Transverse colon (tissue), 4 donors: ENCODE results near the gene SNAP25.

ENCODE experiments used
- POLR2AphosphoS5 ChIP-seq, 3 donors: sonication (generic); formaldehyde crosslinking; IDR thresholded peaks; one replicate each; pipeline ENCODE4 v1.6.1; 2016; ENCODE audit warnings: antibody characterized with exemption in 3 of 3
- TF ChIP-seq, protein P1 (sequence below), 5 experiments: fragments of 200-600 bp in 3 of 5; fragments of 450-650 bp in 2 of 5; sonication (generic) in 3 of 5; IDR thresholded peaks; 1 replicate in 2 of 5; 2 replicates in 3 of 5; pipeline ENCODE4 v1.5.1; 2016 to 2017; ENCODE audit warnings: antibody characterized with exemption in 5 of 5, inconsistent platforms in 3 of 5, mild to moderate bottlenecking in 2 of 5, moderate library complexity in 1 of 5

DNA sequence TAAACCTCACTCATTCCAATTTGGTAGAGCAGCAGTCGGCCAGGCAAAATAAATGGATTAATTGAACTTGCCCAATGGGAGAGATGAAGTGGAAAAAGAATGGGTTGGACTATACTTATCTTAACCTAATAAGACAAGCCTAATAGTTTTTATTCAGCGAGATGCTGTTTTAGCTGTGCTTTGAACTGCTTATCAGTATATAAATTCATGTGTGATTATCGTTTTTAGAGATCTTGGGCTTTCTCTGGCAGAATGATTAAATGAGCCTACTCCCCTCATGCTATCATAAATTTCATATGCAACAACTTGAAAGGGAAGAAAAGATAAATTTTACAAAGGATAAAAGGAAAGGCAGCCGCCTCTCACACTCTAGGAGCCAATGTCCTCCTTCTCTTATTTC is 59.8 kb downstream of the SNAP25 start:
- TF ChIP-seq, protein P1, sequence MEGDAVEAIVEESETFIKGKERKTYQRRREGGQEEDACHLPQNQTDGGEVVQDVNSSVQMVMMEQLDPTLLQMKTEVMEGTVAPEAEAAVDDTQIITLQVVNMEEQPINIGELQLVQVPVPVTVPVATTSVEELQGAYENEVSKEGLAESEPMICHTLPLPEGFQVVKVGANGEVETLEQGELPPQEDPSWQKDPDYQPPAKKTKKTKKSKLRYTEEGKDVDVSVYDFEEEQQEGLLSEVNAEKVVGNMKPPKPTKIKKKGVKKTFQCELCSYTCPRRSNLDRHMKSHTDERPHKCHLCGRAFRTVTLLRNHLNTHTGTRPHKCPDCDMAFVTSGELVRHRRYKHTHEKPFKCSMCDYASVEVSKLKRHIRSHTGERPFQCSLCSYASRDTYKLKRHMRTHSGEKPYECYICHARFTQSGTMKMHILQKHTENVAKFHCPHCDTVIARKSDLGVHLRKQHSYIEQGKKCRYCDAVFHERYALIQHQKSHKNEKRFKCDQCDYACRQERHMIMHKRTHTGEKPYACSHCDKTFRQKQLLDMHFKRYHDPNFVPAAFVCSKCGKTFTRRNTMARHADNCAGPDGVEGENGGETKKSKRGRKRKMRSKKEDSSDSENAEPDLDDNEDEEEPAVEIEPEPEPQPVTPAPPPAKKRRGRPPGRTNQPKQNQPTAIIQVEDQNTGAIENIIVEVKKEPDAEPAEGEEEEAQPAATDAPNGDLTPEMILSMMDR (IDR thresholded peaks at IDR 0.05): no peak
- TF ChIP-seq POLR2AphosphoS5 (IDR thresholded peaks at IDR 0.05): no peak
